Right lobe of liver (tissue), 6 donors: Measurements from ENCODE around the gene CD81. TPM values are rescaled to one million over a fixed set of nuclear protein-coding genes. Genes with fewer than 3 reads are reported as not detected.
"Not testable (repeated sequence)": the region's sequence is repeated elsewhere in the genome, so short reads cannot be mapped to it uniquely, and the experiment has no call there.

Source experiments
- ATAC-seq, 4 donors: fragments of 200-7000 bp; cut with Tn5 transposase; one replicate each; pipeline ENCODE4 v1.9.1; 2020; ENCODE audit warnings: mild to moderate bottlenecking in 4 of 4, moderate library complexity in 4 of 4
- DNase-seq, 3 donors: peaks; one replicate each; pipeline ENCODE4 v3.0.0-alpha.2; 2020
- H3K27ac ChIP-seq, 3 donors: fragments of 200-600 bp; one replicate each; pipeline ENCODE4 v1.8.0; 2022
- H3K27me3 ChIP-seq, 2 donors: fragments of 200-600 bp; one replicate each; pipeline ENCODE4 v1.8.0; 2022
- H3K36me3 ChIP-seq, 4 donors: fragments of 200-600 bp; sonication (generic) in 1 of 4; one replicate each; pipeline versions ENCODE4 v1.5.1 to v1.8.0; 2017 to 2022; ENCODE audit warnings: control low read depth in 1 of 4
- H3K4me1 ChIP-seq, 4 donors: fragments of 200-600 bp; sonication (generic) in 1 of 4; one replicate each; pipeline versions ENCODE4 v1.5.1 to v1.8.0; 2017 to 2022; ENCODE audit warnings: control low read depth in 1 of 4
- H3K4me3 ChIP-seq, 3 donors: fragments of 200-600 bp; one replicate each; pipeline ENCODE4 v1.8.0; 2022
- H3K9me3 ChIP-seq, 4 donors: fragments of 200-600 bp; sonication (generic) in 1 of 4; one replicate each; pipeline versions ENCODE4 v1.5.1 to v1.8.0; 2017 to 2022; ENCODE audit warnings: control low read depth in 1 of 4
- POLR2A ChIP-seq: fragments of 450-650 bp; IDR thresholded peaks from one replicate; pipeline ENCODE4 v1.6.1; 2017; ENCODE audit warnings: antibody characterized with exemption, mild to moderate bottlenecking
- whole genome bisulfite sequencing: methylation state at CpG from one replicate; pipeline ENCODE4 v1.1.6; 2018; ENCODE audit warnings: low coverage, low lambda C conversion rate; ENCODE audit not compliant: insufficient coverage; ENCODE audit errors: missing lambda C conversion rate; 5-methylcytosine and 5-hydroxymethylcytosine counted together
- intact Hi-C, 2 donors: fragments of 100-400 bp; cut with DNase I; formaldehyde crosslinking; loops; one replicate each; pipeline versions ENCODE4 v1.11.2 to v1.14.1; 2022
- total RNA-seq, 6 experiments: library from RNA; depleted of rRNA in 2 of 6; stranded (reverse); fragments of >200 nt in 2 of 6; fragmentation: NEBNext Ultra II Directional in 3 of 6; extraction: Animal tissue kit (Norgen Biotek cat#: 25700) in 3 of 6; gene quantifications; one replicate each; pipeline versions ENCODE4 v1.1.0 to v1.2.4, GENCODE V29; 2016 to 2023
- TF ChIP-seq, protein P1 (sequence below), 4 donors: fragments of 200-600 bp in 3 of 4; fragments of 450-650 bp in 1 of 4; IDR thresholded peaks; one replicate each; pipeline versions ENCODE4 v1.5.1 to v1.8.0; 2016 to 2022; ENCODE audit warnings: antibody characterized with exemption in 4 of 4, mild to moderate bottlenecking in 2 of 4
- donor health status: DM: no; HTN: yes; CAD: no.
- donor health status: DM: no; HTN: no; CAD: no.
- donor health status: DM: no; HTN: no; CAD: no.
- donor health status: DM: no; HTN: yes; CAD: no.
- donor health status: DM: no; HTN: yes; CAD: no.

Gene CD81
- total RNA-seq, 6 experiments from 2014 or later = 433 to 721 (median 528) TPM

DNA sequence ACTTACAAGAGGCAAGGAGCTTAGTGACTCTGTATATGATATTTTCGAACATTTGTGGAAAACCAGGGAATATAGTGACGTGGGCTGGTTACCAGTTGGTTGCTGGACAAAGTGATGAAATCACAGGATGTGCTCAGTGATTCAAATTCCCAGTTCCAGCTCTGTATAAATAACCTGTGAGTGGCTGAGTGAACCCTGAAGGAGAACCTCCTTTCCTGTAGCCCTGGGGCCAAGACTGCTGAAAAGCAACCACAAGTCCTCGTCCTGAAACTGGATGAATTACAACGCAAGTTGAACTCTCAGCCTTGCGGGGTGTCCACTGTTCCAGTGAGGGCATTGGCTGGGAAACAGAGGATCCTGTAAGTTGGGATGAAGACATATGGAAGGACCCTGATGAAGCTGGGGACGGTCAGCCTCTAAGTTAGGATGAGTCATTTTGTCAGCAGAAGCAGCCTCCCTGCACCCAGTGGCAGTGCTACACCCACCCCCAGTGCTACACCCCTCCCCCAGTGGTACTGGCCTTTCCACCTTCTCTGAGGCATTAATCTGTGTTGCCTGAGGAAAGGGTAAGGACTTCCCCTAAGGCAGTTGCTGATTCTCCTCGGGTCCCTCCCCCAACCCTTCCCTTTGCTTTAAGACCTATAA lies 22.0 kb upstream of the CD81 start:
- TF ChIP-seq, protein P1, sequence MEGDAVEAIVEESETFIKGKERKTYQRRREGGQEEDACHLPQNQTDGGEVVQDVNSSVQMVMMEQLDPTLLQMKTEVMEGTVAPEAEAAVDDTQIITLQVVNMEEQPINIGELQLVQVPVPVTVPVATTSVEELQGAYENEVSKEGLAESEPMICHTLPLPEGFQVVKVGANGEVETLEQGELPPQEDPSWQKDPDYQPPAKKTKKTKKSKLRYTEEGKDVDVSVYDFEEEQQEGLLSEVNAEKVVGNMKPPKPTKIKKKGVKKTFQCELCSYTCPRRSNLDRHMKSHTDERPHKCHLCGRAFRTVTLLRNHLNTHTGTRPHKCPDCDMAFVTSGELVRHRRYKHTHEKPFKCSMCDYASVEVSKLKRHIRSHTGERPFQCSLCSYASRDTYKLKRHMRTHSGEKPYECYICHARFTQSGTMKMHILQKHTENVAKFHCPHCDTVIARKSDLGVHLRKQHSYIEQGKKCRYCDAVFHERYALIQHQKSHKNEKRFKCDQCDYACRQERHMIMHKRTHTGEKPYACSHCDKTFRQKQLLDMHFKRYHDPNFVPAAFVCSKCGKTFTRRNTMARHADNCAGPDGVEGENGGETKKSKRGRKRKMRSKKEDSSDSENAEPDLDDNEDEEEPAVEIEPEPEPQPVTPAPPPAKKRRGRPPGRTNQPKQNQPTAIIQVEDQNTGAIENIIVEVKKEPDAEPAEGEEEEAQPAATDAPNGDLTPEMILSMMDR (IDR thresholded peaks at IDR 0.05) = no peak
- no peak for TF ChIP-seq POLR2A
- 61% methylated on average over 3 of the region's 7 CpGs for WGBS
- H3K27me3 ChIP-seq = no peaks in the 10 kb centered on the region
- no peak overlapping the region for H3K27ac ChIP-seq
- no peak overlapping the region for H3K4me3 ChIP-seq
- no peaks in the 10 kb centered on the region for H3K36me3 ChIP-seq
- DNase-seq (no peak), ATAC-seq (no peak)
- intact Hi-C loops = no loop called here
- H3K9me3 ChIP-seq = no peaks in the 10 kb centered on the region
- no peaks in the 10 kb centered on the region for H3K4me1 ChIP-seq

DNA sequence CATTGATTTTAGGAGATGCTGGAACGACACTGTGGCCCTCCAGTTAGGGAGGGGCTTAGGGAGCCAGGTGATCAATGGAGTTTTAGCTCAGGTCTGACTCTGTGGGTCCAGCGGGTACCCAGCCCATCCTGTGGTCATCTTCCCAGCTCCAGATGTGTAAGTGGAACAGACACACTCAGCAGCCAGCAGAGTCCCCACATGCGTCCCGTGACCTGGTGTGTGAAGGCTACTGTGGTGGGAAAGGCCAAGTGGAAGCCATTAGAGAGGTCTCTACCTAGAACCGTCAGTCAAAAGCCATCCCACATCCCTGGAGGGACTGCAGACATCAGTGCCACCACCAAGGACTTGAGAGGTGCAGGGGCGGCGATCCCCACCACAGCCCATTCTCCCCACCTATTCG lies 19.9 kb upstream of the CD81 start:
- Histone ChIP-seq H3K36me3 (no peaks in the 10 kb centered on the region), H3K9me3 (no peaks in the 10 kb centered on the region), H3K4me1 (no peaks in the 10 kb centered on the region), H3K4me3 (no peak overlapping the region), H3K27ac (no peak overlapping the region), H3K27me3 (no peaks in the 10 kb centered on the region)
- WGBS = 53% methylated on average over 3 of the region's 8 CpGs
- ATAC-seq (no peak), DNase-seq (no peak)
- TF ChIP-seq POLR2A = no peak
- TF ChIP-seq, protein P1 (IDR thresholded peaks at IDR 0.05) = no peak
- intact Hi-C loops = no loop called here

DNA sequence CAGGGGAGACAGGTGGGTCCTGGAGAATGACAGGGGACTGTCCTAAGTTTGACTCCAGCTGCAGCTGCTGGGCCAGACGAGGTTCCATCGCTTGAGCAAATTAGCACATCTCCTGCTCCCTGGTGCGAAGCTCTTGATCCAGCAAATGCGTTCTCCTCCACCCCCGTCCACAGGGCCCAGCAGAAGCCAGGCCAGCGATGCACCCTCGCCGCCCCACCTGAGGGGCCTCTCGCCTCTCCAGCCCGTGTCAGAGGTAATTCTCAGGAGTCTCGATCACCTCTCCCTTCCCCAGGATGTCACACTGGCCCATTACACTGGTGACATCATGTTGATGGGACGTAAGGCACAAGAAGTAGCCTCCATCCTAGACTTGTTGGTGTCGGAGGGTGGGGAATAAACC lies 19.5 kb upstream of the CD81 start:
- H3K27ac ChIP-seq, H3K4me3 ChIP-seq, DNase-seq, H3K36me3 ChIP-seq, H3K9me3 ChIP-seq, ATAC-seq, H3K4me1 ChIP-seq, H3K27me3 ChIP-seq, intact Hi-C loops: not testable (repeated sequence)
- WGBS = 100% methylated on average over 1 of the region's 13 CpGs

DNA sequence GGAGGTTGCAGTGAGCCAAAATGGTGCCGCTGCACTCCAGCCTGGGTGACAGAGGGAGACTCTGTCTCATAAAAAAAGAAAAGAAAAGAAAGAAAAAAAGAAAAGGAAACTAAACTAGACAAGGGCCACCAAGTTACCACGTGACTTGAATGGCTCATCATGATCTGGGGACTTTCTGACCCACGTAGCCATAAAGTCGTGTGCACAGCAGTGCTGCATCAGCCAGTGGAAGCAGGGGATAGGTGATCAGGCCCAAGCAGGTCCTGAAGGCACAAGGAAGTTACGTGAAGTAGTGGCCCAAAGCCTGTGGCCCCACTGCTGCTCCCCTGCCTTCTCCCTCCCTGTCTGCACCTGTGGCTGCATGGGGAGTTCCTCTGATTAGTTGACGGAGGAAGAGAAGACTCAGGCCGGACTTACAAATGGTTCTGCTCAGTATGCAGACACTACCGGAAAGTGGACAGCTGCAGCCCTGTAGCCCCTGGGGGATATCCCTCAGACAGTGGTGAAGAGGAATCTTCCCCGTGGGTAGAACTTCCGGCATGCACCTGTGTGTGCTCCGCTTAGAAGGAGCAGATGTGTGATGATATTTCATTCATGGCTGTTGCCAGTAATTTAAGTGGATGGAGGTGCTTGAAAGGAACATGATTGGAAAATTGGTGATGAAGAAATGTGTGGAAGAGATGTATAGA lies 18.2 kb upstream of the CD81 start:
- no peak for DNase-seq
- ATAC-seq = no peak
- H3K27ac ChIP-seq = no peak overlapping the region
- TF ChIP-seq, protein P1 (IDR thresholded peaks at IDR 0.05) = no peak
- no peak for TF ChIP-seq POLR2A
- WGBS = 89% methylated on average over 6 of the region's 11 CpGs
- H3K4me3 ChIP-seq = no peak overlapping the region
- no peaks in the 10 kb centered on the region for H3K4me1 ChIP-seq
- H3K9me3 ChIP-seq = no peaks in the 10 kb centered on the region
- no peaks in the 10 kb centered on the region for H3K27me3 ChIP-seq
- intact Hi-C loops = no loop called here
- no peaks in the 10 kb centered on the region for H3K36me3 ChIP-seq

DNA sequence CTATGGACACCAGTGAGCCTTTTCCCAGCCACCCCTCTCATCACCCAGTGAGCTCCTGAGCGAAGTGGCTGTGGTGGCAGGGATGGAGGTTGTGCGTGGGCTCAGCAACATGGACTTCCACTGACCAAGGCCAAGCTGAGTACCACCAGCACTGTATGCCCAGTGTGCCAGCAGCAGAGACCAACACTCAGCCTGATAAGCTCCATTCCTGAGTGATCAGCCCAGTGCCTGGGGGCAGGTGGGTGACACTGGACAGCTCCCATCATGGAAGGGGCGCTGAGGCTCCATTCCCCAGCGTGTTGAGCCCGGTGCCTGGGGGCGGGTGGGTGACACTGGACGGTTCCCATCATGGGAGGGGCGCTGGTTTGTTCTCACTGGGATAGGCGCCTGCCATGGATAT lies 17.6 kb upstream of the CD81 start:
- H3K9me3 ChIP-seq = no peaks in the 10 kb centered on the region
- DNase-seq = no peak
- TF ChIP-seq, protein P1 (IDR thresholded peaks at IDR 0.05) = no peak
- no peak for TF ChIP-seq POLR2A
- H3K4me1 ChIP-seq = no peaks in the 10 kb centered on the region
- H3K36me3 ChIP-seq = no peaks in the 10 kb centered on the region
- no peak overlapping the region for H3K27ac ChIP-seq
- H3K27me3 ChIP-seq = no peaks in the 10 kb centered on the region
- no CpG with 5 or more reads among the region's 9 CpGs for WGBS
- H3K4me3 ChIP-seq = no peak overlapping the region
- intact Hi-C loops = no loop called here
- ATAC-seq = no peak
